Esophagus squamous epithelium (tissue), 5 donors: ENCODE measurements around the gene KRTAP10-11. TPM values are rescaled to one million over a fixed set of nuclear protein-coding genes. Genes with fewer than 3 reads are reported as not detected.
"Not testable (repeated sequence)": the region's sequence is repeated elsewhere in the genome, so short reads cannot be mapped to it uniquely, and the experiment has no call there.

Source experiments
- DNase-seq: peaks from one replicate; lab custom pipeline; 2025; lab: John Stamatoyannopoulos, UW
- H3K27ac ChIP-seq, 4 donors: fragments of 200-600 bp; sonication (generic); one replicate each; pipeline ENCODE4 v1.5.1; 2016 to 2019; ENCODE audit warnings: mild to moderate bottlenecking in 1 of 4
- H3K27me3 ChIP-seq, 4 donors: fragments of 200-600 bp; sonication (generic); 1 replicate in 3 of 4; 2 replicates in 1 of 4; pipeline versions ENCODE4 v1.5.1 to v1.6.0; 2017 to 2021; ENCODE audit warnings: antibody characterized with exemption in 1 of 4
- H3K36me3 ChIP-seq, 3 donors: fragments of 200-600 bp; sonication (generic); one replicate each; pipeline ENCODE4 v1.5.1; 2016 to 2019
- H3K4me1 ChIP-seq, 3 donors: fragments of 200-600 bp; sonication (generic); one replicate each; pipeline ENCODE4 v1.5.1; 2017 to 2019
- H3K4me3 ChIP-seq, 4 donors: fragments of 200-600 bp; sonication (generic); 1 replicate in 3 of 4; 2 replicates in 1 of 4; pipeline ENCODE4 v1.5.1; 2016 to 2019; ENCODE audit warnings: mild to moderate bottlenecking in 2 of 4, moderate library complexity in 1 of 4
- H3K9me3 ChIP-seq, 3 donors: fragments of 200-600 bp; sonication (generic); one replicate each; pipeline ENCODE4 v1.5.1; 2016 to 2019
- CTCF ChIP-seq, 6 experiments: fragments of 450-650 bp in 4 of 6; fragments of 200-600 bp in 2 of 6; sonication (generic) in 2 of 6; IDR thresholded peaks; one replicate each; pipeline ENCODE4 v1.5.1; 2016 to 2019; ENCODE audit warnings: antibody characterized with exemption in 6 of 6, mild to moderate bottlenecking in 4 of 6, moderate library complexity in 4 of 6
- POLR2A ChIP-seq, 4 donors: fragments of 450-650 bp; IDR thresholded peaks; one replicate each; pipeline ENCODE4 v1.6.1; 2017; ENCODE audit warnings: antibody characterized with exemption in 4 of 4, mild to moderate bottlenecking in 4 of 4, moderate library complexity in 3 of 4
- WGBS, 2 donors: methylation state at CpG; one replicate each; pipeline ENCODE4 v1.1.5; 2018; 5-methylcytosine and 5-hydroxymethylcytosine counted together
- intact Hi-C: fragments of 100-400 bp; cut with DNase I; formaldehyde crosslinking; loops from one replicate; pipeline ENCODE4 v1.15.0; 2022
- total RNA-seq, 4 donors: library from RNA; depleted of rRNA; stranded (reverse); fragments of >200 nt; gene quantifications; one replicate each; pipeline ENCODE4 v1.1.0, GENCODE V29; 2016
- donor health status: DM: yes; HTN: yes; CAD: no.

The KRTAP10-11 gene
- total RNA-seq, 4 donors from 2014 or later = not detected

GRCh38 chr21:44637018-44637850, 9.0 kb upstream of the KRTAP10-11 start, which contains the start of gene KRTAP10-10:
Gene KRTAP10-10 (plus strand): TSS chr21:44637356. CDS start chr21:44637418, 62 bp downstream.
- WGBS, 2 donors = 61 to 65% methylated on average over 6 to 9 of the region's 21 CpGs
- no peak within 1 kb of the TSS for H3K27ac ChIP-seq
- H3K36me3 ChIP-seq = no peaks in the 10 kb centered on the region
- no peak for DNase-seq
- H3K9me3 ChIP-seq = peaks cover 0 to 16% (median 3%) of the 10 kb centered on the region in 3 donors
- no peak within 1 kb of the TSS for H3K4me3 ChIP-seq
- intact Hi-C loops = no loop called here
- peaks cover 0 to 61% (median 0%) of the 10 kb centered on the region in 4 donors for H3K27me3 ChIP-seq
- TF ChIP-seq CTCF (IDR thresholded peaks at IDR 0.05) (no peak), POLR2A (IDR thresholded peaks at IDR 0.05) (no peak)
- no peaks in the 10 kb centered on the region for H3K4me1 ChIP-seq

- H3K36me3 ChIP-seq, H3K4me1 ChIP-seq, DNase-seq, H3K27ac ChIP-seq, intact Hi-C loops, H3K4me3 ChIP-seq: not testable (repeated sequence)
- WGBS, 2 donors = 61 to 79% methylated on average over 7 to 11 of the region's 12 CpGs
- Histone ChIP-seq H3K27me3 (peaks cover 0 to 61% (median 0%) of the 10 kb centered on the region in 4 donors), H3K9me3 (peaks cover 0 to 12% (median 0%) of the 10 kb centered on the region in 3 donors)
These were observed 8.3 kb upstream of the KRTAP10-11 start for GRCh38 chr21:44637851-44638348.

DNA sequence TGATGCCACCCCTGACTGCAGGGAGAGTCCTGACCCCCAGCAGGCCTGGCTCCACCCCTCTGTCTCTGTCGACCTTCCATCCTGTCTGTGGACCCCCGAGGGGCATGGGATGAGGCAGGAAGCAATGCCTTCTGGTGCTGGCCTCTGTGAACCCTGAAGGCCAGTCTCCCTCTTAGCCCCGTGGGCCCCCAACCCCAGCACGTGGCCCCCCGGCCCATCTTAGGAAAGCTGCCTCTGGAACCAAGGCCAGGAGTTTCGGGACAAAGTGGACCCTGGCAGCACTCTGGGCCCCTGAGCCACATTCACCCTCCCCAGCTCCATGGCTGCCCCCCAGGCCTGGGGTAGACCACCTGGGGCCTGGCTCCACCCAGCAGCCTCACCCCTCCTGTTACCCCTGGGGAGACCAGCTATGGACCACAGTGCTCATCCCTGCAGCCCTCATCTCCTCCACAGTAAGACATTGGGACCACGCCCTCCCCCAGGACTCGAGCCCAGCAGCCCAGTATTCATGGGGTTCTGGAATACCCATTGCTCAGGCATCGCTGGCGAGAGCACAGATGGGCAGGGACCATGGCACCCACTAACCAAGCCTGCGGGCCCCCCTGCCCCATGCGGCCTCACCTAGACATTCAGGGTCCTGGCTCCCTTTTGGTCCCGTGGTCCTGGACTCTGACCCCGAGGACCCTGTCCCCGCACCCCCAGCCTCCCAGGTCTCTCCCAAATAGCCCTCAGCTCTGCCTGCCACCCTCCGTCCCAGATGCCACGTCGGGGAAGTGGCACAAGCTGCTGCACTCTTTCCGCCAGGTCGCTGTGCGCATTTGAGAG, 7.5 kb upstream of the KRTAP10-11 start:
- 55% methylated on average over 2 of the region's 21 CpGs; no CpG with 5 or more reads in 1 of the 2 donors for WGBS, 2 donors
- H3K4me3 ChIP-seq, H3K36me3 ChIP-seq, DNase-seq, H3K4me1 ChIP-seq, intact Hi-C loops, H3K27ac ChIP-seq: not testable (repeated sequence)
- Histone ChIP-seq H3K9me3 (peaks cover 0 to 13% (median 0%) of the 10 kb centered on the region in 3 donors), H3K27me3 (peaks cover 0 to 61% (median 0%) of the 10 kb centered on the region in 4 donors)

- H3K4me1 ChIP-seq = no peaks in the 10 kb centered on the region
- H3K9me3 ChIP-seq = peaks cover 0 to 19% (median 0%) of the 10 kb centered on the region in 3 donors
- no peak overlapping the region for H3K4me3 ChIP-seq
- intact Hi-C loops = no loop called here
- peaks cover 0 to 56% (median 0%) of the 10 kb centered on the region in 4 donors for H3K27me3 ChIP-seq
- DNase-seq = no peak
- H3K36me3 ChIP-seq = no peaks in the 10 kb centered on the region
- WGBS, 2 donors = no CpG with 5 or more reads among the region's 12 CpGs
- TF ChIP-seq CTCF (IDR thresholded peaks at IDR 0.05) (no peak), POLR2A (IDR thresholded peaks at IDR 0.05) (no peak)
- H3K27ac ChIP-seq = no peak overlapping the region
These were observed 6.9 kb upstream of the KRTAP10-11 start for GRCh38 chr21:44639331-44639655.

DNA sequence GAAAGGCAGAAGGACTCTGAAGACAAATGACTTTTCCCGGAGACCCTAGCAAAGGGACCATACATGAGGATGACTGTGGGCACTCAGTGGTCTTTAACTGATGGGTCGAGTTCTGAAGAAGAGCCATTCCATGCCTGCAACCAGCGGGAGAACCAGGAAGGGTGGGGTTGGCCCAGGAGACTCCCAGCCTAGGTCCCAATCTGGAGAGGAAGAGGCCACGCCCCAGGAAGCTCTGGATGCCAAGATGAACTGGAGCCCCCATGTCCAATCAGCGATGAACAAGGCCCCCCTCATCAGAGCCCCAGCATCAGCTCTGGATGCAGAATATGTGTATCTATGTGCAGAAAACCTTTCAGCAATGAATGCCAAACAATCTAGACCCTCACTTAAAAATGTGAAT, 5.5 kb upstream of the KRTAP10-11 start:
- Histone ChIP-seq H3K27me3 (peaks cover 0 to 45% (median 0%) of the 10 kb centered on the region in 4 donors), H3K36me3 (no peaks in the 10 kb centered on the region), H3K4me1 (no peaks in the 10 kb centered on the region), H3K9me3 (peaks cover 0 to 30% (median 8%) of the 10 kb centered on the region in 3 donors), H3K27ac (no peak overlapping the region), H3K4me3 (no peak overlapping the region)
- intact Hi-C loops = no loop called here
- TF ChIP-seq CTCF (IDR thresholded peaks at IDR 0.05) (no peak), POLR2A (IDR thresholded peaks at IDR 0.05) (no peak)
- 89 to 92% methylated on average over 2 to 5 of the region's 5 CpGs for WGBS, 2 donors
- no peak for DNase-seq
